T-helper 1 cell treated with Interleukin-12 subunit alpha and Interleukin-12 subunit beta and Interleukin-4 antibody, amounts not matched to agents 30 μg/mL and 1 μg/mL, for 36 hours (primary cell): ENCODE measurements around the gene MARCO.
"Not testable (repeated sequence)": the region's sequence is repeated elsewhere in the genome, so short reads cannot be mapped to it uniquely, and the experiment has no call there.

Experiments used
- H3K27ac Mint-ChIP-seq: one replicate; pipeline ENCODE4 v1.8.0; 2021; ENCODE audit warnings: mild to moderate bottlenecking, mixed read lengths
- H3K27me3 Mint-ChIP-seq: one replicate; pipeline ENCODE4 v1.8.0; 2021; ENCODE audit warnings: low read depth, mixed read lengths
- H3K36me3 Mint-ChIP-seq: one replicate; pipeline ENCODE4 v1.8.0; 2021; ENCODE audit warnings: low read depth, mixed read lengths
- H3K4me1 Mint-ChIP-seq: one replicate; pipeline ENCODE4 v1.8.0; 2021; ENCODE audit warnings: low read depth, mixed read lengths
- H3K4me3 Mint-ChIP-seq: one replicate; pipeline ENCODE4 v1.8.0; 2021; ENCODE audit warnings: mild to moderate bottlenecking, moderate library complexity, mixed read lengths
- H3K9me3 Mint-ChIP-seq: one replicate; pipeline ENCODE4 v1.8.0; 2021; ENCODE audit warnings: mixed read lengths

MARCO gene

DNA sequence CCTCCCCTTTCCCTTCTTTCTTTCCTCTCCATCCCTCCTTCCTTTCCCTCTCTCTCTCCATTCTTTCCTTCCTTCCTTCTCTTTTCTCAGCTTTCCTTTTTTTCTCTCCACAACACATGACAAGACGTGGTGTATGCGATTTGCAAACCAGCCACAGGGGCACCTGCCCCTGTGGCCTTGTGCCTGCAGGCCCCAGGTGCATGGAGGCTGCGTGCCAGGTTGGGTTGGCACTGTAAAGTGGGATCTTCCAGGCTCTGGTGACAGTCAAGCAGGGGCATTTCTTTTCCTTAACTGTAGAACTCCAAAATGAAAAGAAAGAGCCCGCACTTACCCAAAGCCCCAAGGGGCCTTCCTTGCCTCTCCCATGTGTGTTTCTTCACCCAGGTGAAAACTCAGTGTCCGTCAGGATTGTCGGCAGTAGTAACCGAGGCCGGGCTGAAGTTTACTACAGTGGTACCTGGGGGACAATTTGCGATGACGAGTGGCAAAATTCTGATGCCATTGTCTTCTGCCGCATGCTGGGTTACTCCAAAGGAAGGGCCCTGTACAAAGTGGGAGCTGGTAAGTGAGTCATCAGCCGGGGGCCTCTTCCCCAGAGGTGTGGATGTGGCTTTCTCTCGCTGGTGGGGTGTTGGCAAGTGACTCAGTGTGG lies 50.9 kb downstream of the MARCO start:
- Mint-ChIP-seq H3K4me3 (no peak overlapping the region), H3K4me1 (peaks cover 3% of the 10 kb centered on the region), H3K36me3 (no peaks in the 10 kb centered on the region), H3K9me3 (no peaks in the 10 kb centered on the region), H3K27ac (no peak overlapping the region), H3K27me3 (no peaks in the 10 kb centered on the region)

GRCh38 chr2:118993392-118993752 lies 51.4 kb downstream of the MARCO start:
- Mint-ChIP-seq H3K27ac (no peak overlapping the region), H3K27me3 (no peaks in the 10 kb centered on the region), H3K36me3 (no peaks in the 10 kb centered on the region), H3K4me1 (peaks cover 3% of the 10 kb centered on the region), H3K9me3 (no peaks in the 10 kb centered on the region), H3K4me3 (no peak overlapping the region)

DNA sequence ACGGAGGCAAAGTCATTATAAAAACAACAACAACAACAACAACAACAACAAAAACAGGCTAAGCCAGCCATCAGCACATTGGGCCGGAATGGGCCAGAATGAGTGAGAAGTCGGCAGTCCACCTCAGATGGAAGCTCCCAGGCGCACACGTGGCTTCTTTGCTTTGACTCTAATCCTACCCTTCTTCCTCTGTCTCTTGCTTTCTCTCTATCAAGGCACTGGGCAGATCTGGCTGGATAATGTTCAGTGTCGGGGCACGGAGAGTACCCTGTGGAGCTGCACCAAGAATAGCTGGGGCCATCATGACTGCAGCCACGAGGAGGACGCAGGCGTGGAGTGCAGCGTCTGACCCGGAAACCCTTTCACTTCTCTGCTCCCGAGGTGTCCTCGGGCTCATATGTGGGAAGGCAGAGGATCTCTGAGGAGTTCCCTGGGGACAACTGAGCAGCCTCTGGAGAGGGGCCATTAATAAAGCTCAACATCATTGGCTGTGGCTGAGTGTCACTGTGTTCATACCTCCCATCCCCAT lies 52.2 kb downstream of the MARCO start:
- H3K27ac Mint-ChIP-seq, result no peak overlapping the region
- H3K27me3 Mint-ChIP-seq, result no peaks in the 10 kb centered on the region
- H3K4me1 Mint-ChIP-seq, result peaks cover 3% of the 10 kb centered on the region
- H3K36me3 Mint-ChIP-seq, result no peaks in the 10 kb centered on the region
- H3K9me3 Mint-ChIP-seq, result no peaks in the 10 kb centered on the region
- H3K4me3 Mint-ChIP-seq, result no peak overlapping the region

DNA sequence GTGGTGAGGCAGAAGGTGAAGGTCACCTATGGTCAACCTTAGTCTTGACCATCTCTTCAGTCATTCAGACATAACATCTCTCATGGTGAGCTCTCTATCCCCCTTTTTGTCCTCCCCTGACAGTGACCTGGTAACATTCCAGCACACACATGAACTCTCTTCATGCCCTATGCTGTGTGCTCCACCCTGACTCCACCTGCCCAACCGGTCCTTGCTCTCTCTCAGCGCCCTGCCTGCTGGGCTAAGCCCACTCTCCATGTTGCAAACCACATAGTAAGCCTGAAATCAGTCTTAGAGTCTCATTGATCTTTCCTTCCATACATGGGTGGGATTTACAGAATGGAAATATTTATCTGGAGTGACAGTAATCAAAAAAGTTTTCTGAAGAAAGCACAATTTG lies 52.8 kb downstream of the MARCO start:
- H3K27ac Mint-ChIP-seq, result no peak overlapping the region
- peaks cover 3% of the 10 kb centered on the region for H3K4me1 Mint-ChIP-seq
- H3K36me3 Mint-ChIP-seq, result no peaks in the 10 kb centered on the region
- H3K4me3 Mint-ChIP-seq, result no peak overlapping the region
- no peaks in the 10 kb centered on the region for H3K27me3 Mint-ChIP-seq
- H3K9me3 Mint-ChIP-seq, result no peaks in the 10 kb centered on the region

- not testable (repeated sequence) for H3K27ac Mint-ChIP-seq, H3K36me3 Mint-ChIP-seq, H3K27me3 Mint-ChIP-seq, H3K4me3 Mint-ChIP-seq, H3K9me3 Mint-ChIP-seq, H3K4me1 Mint-ChIP-seq
Measured at GRCh38 chr2:119003856-119004255, 61.9 kb downstream of the MARCO start.

DNA sequence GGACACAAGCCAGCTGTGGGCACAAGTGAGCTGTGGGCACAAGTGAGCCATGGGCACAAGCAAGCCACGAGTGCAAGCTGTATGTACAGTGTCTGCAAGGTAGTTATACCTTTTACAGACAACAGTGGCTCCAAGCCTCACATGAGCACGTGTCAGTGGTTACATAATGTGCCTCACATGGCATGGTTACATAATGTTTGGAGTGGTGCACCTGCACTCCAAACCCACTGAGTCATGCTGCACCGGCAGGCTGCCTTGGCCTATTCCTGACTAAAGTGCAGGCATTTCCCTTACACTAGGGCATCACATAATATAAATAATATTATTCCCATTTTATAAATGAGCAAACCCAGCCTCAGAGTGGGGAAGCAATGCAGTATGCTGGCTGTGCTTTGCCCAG lies 62.6 kb downstream of the MARCO start:
- peaks cover 3% of the 10 kb centered on the region for H3K9me3 Mint-ChIP-seq
- no peaks in the 10 kb centered on the region for H3K36me3 Mint-ChIP-seq
- H3K4me3 Mint-ChIP-seq, result no peak overlapping the region
- H3K27ac Mint-ChIP-seq, result no peak overlapping the region
- H3K4me1 Mint-ChIP-seq, result no peaks in the 10 kb centered on the region
- H3K27me3 Mint-ChIP-seq, result peaks cover under 1% of the 10 kb centered on the region

- no peaks in the 10 kb centered on the region for H3K4me1 Mint-ChIP-seq
- H3K4me3 Mint-ChIP-seq, result no peak overlapping the region
- peaks cover 5% of the 10 kb centered on the region for H3K27me3 Mint-ChIP-seq
- H3K27ac Mint-ChIP-seq, result no peak overlapping the region
- H3K36me3 Mint-ChIP-seq, result no peaks in the 10 kb centered on the region
- peaks cover 3% of the 10 kb centered on the region for H3K9me3 Mint-ChIP-seq
Measured at GRCh38 chr2:119005051-119005450, 63.1 kb downstream of the MARCO start.

DNA sequence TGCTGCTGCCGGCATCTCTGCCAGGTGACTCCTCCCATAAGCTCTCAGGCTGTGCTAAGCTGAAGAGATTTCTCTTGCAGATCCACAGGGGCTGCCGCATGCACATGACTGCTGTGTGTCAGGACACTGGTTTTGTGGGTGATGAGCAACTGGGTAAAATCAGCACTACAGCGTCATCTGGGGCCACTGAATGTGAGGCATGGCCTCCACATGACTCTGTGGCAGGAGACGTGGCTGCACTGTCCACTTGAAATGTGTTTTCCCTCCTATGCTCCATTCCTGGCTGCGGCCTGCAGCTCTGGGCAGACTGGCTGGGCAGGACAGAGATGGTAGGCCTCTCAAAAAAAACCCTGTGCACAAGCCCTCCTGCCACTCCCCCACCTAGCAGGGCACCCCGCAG lies 63.6 kb downstream of the MARCO start:
- peaks cover 3% of the 10 kb centered on the region for H3K9me3 Mint-ChIP-seq

GRCh38 chr2:119006441-119006840 lies 64.4 kb downstream of the MARCO start:
- Mint-ChIP-seq H3K27ac (no peak overlapping the region), H3K4me1 (no peaks in the 10 kb centered on the region), H3K9me3 (peaks cover 3% of the 10 kb centered on the region), H3K36me3 (no peaks in the 10 kb centered on the region), H3K27me3 (peaks cover 11% of the 10 kb centered on the region), H3K4me3 (no peak overlapping the region)

More for the DNA sequence above, 63.6 kb downstream of the MARCO start:
- Mint-ChIP-seq H3K4me1 (no peaks in the 10 kb centered on the region), H3K4me3 (no peak overlapping the region), H3K27ac (no peak overlapping the region), H3K27me3 (peaks cover 6% of the 10 kb centered on the region), H3K36me3 (no peaks in the 10 kb centered on the region)

- Mint-ChIP-seq H3K4me1 (no peaks in the 10 kb centered on the region), H3K27me3 (peaks cover 16% of the 10 kb centered on the region), H3K36me3 (no peaks in the 10 kb centered on the region), H3K4me3 (no peak overlapping the region), H3K27ac (no peak overlapping the region), H3K9me3 (no peaks in the 10 kb centered on the region)
Measured at GRCh38 chr2:119008108-119008507, 66.1 kb downstream of the MARCO start.

DNA sequence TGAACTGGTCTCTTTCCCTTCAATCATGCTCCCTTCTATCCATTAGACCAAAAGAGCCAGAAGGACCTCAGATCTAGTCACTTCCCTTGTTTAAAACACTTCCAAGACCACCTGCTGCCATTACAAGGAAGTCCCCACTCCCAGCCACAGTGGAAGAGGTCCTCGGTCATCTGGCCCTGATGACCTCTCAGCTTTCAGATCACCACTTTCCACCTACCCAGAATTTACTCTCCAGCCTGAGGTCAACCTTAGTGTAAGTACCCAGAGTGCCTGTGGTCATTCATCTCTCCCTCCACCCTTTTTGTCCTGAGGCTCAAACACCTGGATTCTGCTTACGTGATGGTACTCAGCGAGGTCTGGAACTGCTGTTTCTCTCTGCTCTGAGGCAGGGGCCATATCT lies 67.1 kb downstream of the MARCO start:
- Mint-ChIP-seq H3K27me3 (peaks cover 16% of the 10 kb centered on the region), H3K4me3 (no peak overlapping the region), H3K36me3 (no peaks in the 10 kb centered on the region), H3K27ac (no peak overlapping the region), H3K9me3 (no peaks in the 10 kb centered on the region), H3K4me1 (no peaks in the 10 kb centered on the region)

DNA sequence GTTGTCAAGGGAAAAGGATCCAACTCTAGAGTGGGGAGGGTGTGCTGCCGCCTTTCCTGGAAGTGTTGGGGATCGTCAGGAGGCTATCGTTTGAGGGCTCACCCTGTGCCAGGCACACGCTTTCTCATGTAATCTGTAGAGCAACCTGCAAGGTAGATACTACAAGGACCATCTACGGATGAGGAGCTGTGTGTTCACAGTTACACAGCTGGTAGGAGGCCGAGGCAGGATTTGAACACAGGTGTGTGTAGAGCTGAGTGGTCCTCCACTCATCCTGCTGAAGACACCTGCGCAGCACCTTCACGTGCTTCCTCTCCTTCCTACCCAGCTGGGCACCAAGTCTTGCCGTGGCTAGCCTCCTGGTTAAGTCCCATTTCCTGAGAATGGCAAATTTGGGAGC lies 68.3 kb downstream of the MARCO start:
- H3K9me3 Mint-ChIP-seq, result no peaks in the 10 kb centered on the region
- peaks cover 16% of the 10 kb centered on the region for H3K27me3 Mint-ChIP-seq
- no peak overlapping the region for H3K27ac Mint-ChIP-seq
- no peak overlapping the region for H3K4me3 Mint-ChIP-seq
- no peaks in the 10 kb centered on the region for H3K36me3 Mint-ChIP-seq
- H3K4me1 Mint-ChIP-seq, result no peaks in the 10 kb centered on the region

DNA sequence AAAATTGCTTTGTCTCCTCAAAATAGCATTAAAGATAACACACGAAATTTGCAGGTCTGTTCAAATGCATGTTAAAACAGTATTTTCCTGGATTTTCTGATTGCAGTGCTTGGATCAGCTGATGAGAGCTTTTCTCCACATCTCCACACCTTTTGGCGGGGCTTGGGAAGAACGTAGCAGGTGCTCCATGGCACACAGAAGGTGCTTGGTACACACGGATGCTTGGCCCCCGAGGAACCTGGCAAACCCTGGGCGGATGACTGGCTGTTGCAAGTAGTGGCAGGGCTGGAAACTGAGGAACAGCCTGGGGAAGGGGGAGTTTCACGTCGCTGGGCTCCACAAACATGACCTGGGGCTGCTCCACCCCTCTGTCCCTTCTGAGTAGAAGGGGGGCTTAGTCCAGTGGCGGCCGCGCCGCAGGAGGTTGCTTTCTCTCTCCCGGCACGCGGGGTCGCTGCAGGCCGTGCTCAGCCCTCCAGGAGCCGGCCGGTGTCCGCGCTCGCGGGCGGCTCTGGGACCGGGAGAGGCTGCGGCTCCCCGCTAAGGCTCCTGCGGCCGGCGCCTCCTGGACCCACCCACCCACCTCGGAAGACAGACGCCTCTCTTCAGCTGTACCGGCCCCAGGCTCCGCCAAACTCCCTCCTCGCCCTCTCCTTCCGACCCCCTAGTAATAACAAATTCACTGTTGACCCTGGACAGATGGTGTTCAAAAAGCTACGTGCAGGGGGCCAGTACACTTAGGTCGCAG lies 69.3 kb downstream of the MARCO start:
- H3K27ac Mint-ChIP-seq, result no peak overlapping the region

DNA sequence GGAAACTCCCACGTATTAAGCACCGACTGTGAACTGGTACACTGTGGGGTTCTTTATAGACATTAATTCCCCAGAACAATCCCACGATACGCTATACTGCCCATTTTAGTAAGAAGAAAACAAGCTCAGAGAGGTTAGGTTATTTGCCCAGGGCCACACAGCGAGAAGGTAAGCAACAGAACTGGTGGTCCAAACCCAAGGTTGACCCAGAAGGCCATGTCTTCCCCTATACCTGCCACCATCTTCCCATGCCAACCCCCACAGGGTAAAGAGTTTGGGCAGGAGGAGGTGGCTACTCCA lies 69.9 kb downstream of the MARCO start:
- peaks cover 16% of the 10 kb centered on the region for H3K27me3 Mint-ChIP-seq
- no peaks in the 10 kb centered on the region for H3K9me3 Mint-ChIP-seq
- H3K36me3 Mint-ChIP-seq, result no peaks in the 10 kb centered on the region
- no peak overlapping the region for H3K27ac Mint-ChIP-seq
- no peak overlapping the region for H3K4me3 Mint-ChIP-seq
- no peaks in the 10 kb centered on the region for H3K4me1 Mint-ChIP-seq

More for the DNA sequence above, 69.3 kb downstream of the MARCO start:
- Mint-ChIP-seq H3K9me3 (no peaks in the 10 kb centered on the region), H3K27me3 (peaks cover 16% of the 10 kb centered on the region), H3K36me3 (no peaks in the 10 kb centered on the region), H3K4me3 (no peak overlapping the region), H3K4me1 (no peaks in the 10 kb centered on the region)
